Colonic mucosa (tissue), 4 donors: ENCODE results near the gene COX7A2L. TPM values are rescaled to one million over a fixed set of nuclear protein-coding genes. Genes with fewer than 3 reads are reported as not detected.

ENCODE experiments used
- DNase-seq: peaks from one replicate; pipeline ENCODE4 v3.0.0-alpha.2; 2020
- H3K27ac ChIP-seq: fragments of 200-600 bp; one replicate; pipeline ENCODE4 v1.8.0; 2021
- H3K27me3 ChIP-seq: fragments of 200-600 bp; one replicate; pipeline ENCODE4 v1.8.0; 2021
- H3K36me3 ChIP-seq: fragments of 200-600 bp; one replicate; pipeline ENCODE4 v1.8.0; 2021
- H3K4me1 ChIP-seq: fragments of 200-600 bp; one replicate; pipeline ENCODE4 v1.8.0; 2021; ENCODE audit warnings: mild to moderate bottlenecking
- H3K4me3 ChIP-seq: fragments of 200-600 bp; one replicate; pipeline ENCODE4 v1.8.0; 2021
- H3K9ac ChIP-seq, 2 donors: one replicate each; pipeline ENCODE4 v1.7.0; 2013; ENCODE audit warnings: control low read depth in 2 of 2, low read depth in 2 of 2, low read length in 2 of 2
- H3K9me3 ChIP-seq: fragments of 200-600 bp; one replicate; pipeline ENCODE4 v1.8.0; 2021
- CTCF ChIP-seq: fragments of 200-600 bp; IDR thresholded peaks from one replicate; pipeline ENCODE4 v1.8.0; 2022; ENCODE audit warnings: antibody characterized with exemption, mild to moderate bottlenecking
- intact Hi-C: fragments of 100-400 bp; cut with DNase I; formaldehyde crosslinking; loops from one replicate; pipeline ENCODE4 v1.14.1; 2022
- total RNA-seq, 2 donors: library from RNA; stranded (reverse); fragmentation: NEBNext Ultra II Directional in 1 of 2; extraction: Animal tissue kit (Norgen Biotek cat#: 25700) in 1 of 2; gene quantifications; one replicate each; pipeline ENCODE4 v1.2.1, GENCODE V29; 2021
- donor health status: healthy.
- donor health status: DM: no; HTN: no; CAD: no.
- donor health status: DM: no; HTN: no; CAD: no.

COX7A2L gene
- total RNA-seq, 2 donors from 2014 or later: 128 to 131 TPM

GRCh38 chr2:42340045-42340937, 20.7 kb downstream of the COX7A2L start:
- no peak for TF ChIP-seq CTCF
- no peak overlapping the region for H3K9ac ChIP-seq
- no peaks in the 10 kb centered on the region for H3K9me3 ChIP-seq
- no peaks in the 10 kb centered on the region for H3K4me1 ChIP-seq
- H3K27ac ChIP-seq: no peak overlapping the region
- intact Hi-C loops: no loop called here
- no peaks in the 10 kb centered on the region for H3K27me3 ChIP-seq
- H3K4me3 ChIP-seq: no peak overlapping the region
- H3K36me3 ChIP-seq: no peaks in the 10 kb centered on the region
- DNase-seq: no peak

- intact Hi-C loops: no loop called here
- Histone ChIP-seq H3K9me3 (no peaks in the 10 kb centered on the region), H3K4me1 (no peaks in the 10 kb centered on the region), H3K27me3 (no peaks in the 10 kb centered on the region), H3K36me3 (no peaks in the 10 kb centered on the region), H3K4me3 (no peak overlapping the region), H3K9ac (no peak overlapping the region), H3K27ac (no peak overlapping the region)
- no peak for DNase-seq
- no peak for TF ChIP-seq CTCF
Observed at GRCh38 chr2:42339191-42339912, 21.7 kb downstream of the COX7A2L start.

GRCh38 chr2:42338567-42339190, 22.3 kb downstream of the COX7A2L start:
- Histone ChIP-seq H3K9ac (no peak overlapping the region), H3K9me3 (no peaks in the 10 kb centered on the region), H3K36me3 (no peaks in the 10 kb centered on the region), H3K27me3 (no peaks in the 10 kb centered on the region), H3K4me3 (no peak overlapping the region), H3K27ac (no peak overlapping the region), H3K4me1 (no peaks in the 10 kb centered on the region)
- TF ChIP-seq CTCF: no peak
- intact Hi-C loops: no loop called here
- DNase-seq: no peak

- H3K9ac ChIP-seq: no peak overlapping the region
- no peaks in the 10 kb centered on the region for H3K36me3 ChIP-seq
- no peak for TF ChIP-seq CTCF
- no peak overlapping the region for H3K27ac ChIP-seq
- DNase-seq: no peak
- no peaks in the 10 kb centered on the region for H3K27me3 ChIP-seq
- intact Hi-C loops: no loop called here
- no peaks in the 10 kb centered on the region for H3K4me1 ChIP-seq
- no peaks in the 10 kb centered on the region for H3K9me3 ChIP-seq
- no peak overlapping the region for H3K4me3 ChIP-seq
Observed at GRCh38 chr2:42337846-42338566, 23.0 kb downstream of the COX7A2L start.

GRCh38 chr2:42337356-42337820, 23.6 kb downstream of the COX7A2L start:
- Histone ChIP-seq H3K9ac (no peak overlapping the region), H3K4me3 (no peak overlapping the region), H3K9me3 (no peaks in the 10 kb centered on the region), H3K27ac (no peak overlapping the region), H3K4me1 (no peaks in the 10 kb centered on the region), H3K27me3 (no peaks in the 10 kb centered on the region), H3K36me3 (no peaks in the 10 kb centered on the region)
- DNase-seq: no peak
- intact Hi-C loops: no loop called here
- TF ChIP-seq CTCF: no peak
